Measurements from ENCODE around the gene TRAPPC10.

DNA sequence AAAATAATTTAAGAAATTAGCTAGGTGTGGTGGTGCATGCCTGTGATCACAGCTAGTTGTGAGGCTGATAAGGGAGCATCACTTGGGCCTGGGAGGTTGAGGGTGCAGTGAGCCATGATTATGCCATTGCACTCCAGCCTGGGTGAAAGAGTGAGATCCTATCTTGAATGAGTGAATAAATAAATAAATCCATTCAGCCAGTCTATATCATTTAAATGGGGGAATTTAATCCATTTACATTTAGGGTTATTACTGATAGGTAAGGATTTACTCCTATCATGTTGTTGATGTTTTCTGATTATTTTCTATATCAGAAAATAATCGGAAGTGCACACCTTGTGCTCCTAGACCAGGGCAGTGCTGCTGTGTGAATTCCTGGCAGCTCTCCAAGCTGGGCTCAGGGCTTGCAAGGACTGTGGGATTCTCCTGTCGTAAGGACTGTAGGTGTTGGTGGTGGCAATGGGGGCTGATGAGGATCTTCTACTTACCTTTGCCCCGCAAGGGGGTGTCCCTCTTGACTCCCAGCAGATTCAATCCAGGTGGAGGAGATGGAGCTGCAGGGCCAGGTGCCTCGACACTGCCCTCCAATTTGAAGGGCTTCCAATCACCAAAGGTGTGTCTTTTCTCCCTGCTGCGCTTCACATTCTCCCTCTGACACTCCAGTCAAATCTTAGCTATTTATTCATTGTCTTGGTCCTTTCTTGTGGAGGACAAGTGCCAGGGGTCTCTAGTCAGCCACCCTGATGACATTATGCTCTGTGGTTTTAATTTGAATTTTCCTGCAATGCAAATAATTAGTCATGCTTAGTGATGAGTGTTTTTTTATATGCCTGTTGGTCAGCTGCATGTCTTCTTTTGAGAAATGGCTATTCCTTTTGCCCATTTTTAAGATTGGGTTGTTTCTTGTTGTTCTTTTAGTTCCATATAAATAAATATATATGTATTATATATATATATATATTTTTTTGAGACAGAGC lies 14.1 kb upstream of the TRAPPC10 start:
- TF ChIP-seq, protein P1, sequence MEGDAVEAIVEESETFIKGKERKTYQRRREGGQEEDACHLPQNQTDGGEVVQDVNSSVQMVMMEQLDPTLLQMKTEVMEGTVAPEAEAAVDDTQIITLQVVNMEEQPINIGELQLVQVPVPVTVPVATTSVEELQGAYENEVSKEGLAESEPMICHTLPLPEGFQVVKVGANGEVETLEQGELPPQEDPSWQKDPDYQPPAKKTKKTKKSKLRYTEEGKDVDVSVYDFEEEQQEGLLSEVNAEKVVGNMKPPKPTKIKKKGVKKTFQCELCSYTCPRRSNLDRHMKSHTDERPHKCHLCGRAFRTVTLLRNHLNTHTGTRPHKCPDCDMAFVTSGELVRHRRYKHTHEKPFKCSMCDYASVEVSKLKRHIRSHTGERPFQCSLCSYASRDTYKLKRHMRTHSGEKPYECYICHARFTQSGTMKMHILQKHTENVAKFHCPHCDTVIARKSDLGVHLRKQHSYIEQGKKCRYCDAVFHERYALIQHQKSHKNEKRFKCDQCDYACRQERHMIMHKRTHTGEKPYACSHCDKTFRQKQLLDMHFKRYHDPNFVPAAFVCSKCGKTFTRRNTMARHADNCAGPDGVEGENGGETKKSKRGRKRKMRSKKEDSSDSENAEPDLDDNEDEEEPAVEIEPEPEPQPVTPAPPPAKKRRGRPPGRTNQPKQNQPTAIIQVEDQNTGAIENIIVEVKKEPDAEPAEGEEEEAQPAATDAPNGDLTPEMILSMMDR (IDR thresholded peaks at IDR 0.05) = no peak
- no peak for TF ChIP-seq POLR2AphosphoS5 (IDR thresholded peaks at IDR 0.05)
